ENCODE measurements around the gene KBTBD4. TPM values are rescaled to one million over a fixed set of nuclear protein-coding genes. Genes with fewer than 3 reads are reported as not detected.

KBTBD4 gene
- total and polyA plus RNA-seq, 2 of the 8 experiments (the other 6 are each of a cell fraction or from before 2014, with no cell fraction given) = 12.0 to 19.5 TPM

DNA sequence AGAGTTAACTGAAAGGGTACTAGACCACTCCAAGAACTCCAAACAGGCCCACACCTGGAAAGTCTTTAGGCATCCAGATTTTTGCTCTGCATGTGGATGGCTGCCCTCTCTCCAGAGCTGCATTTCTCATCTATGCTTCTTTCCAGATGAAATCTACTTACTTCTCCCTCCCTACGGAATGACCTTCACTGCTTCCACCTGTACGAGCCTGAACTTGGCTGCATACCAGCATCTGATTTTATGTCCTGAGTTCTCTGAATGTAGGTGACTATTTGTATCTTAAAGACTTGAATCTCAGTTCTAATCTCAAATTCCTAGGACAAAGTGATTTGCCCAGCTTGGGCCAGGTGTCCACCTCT lies 39.1 kb downstream of the KBTBD4 start:
- Histone ChIP-seq H3K23ac (ENCODE audit: insufficient read length) (no peak overlapping the region), H2AK5ac (ENCODE audit: low read depth, low read length) (no peak overlapping the region), H3K4ac (replicated peaks; ENCODE audit: insufficient read length, low read depth, low read length) (no peak overlapping the region), H3K56ac (replicated peaks; ENCODE audit: insufficient read length, low read depth, low read length) (no peak overlapping the region), H2BK120ac (replicated peaks; ENCODE audit: low read depth, low read length) (no peak overlapping the region), H2BK15ac (ENCODE audit: low read length) (no peak overlapping the region), H3K9ac (replicated peaks in 1 of 4; ENCODE audit: extremely low read depth in 1 of 4, low read depth in 3 of 4, low read length in 3 of 4) (no peak overlapping the region), H3K14ac (ENCODE audit: insufficient read length) (no peak overlapping the region), H4K20me1 (replicated peaks in 1 of 2; ENCODE audit: control insufficient read depth in 1 of 2, insufficient read depth in 2 of 2, low read length in 2 of 2) (peaks cover 33 to 36% of the 10 kb centered on the region in 2 experiments), H3K79me2 (ENCODE audit: control insufficient read depth in 1 of 2, insufficient read depth in 2 of 2, low read length in 2 of 2) (peaks cover 59 to 99% of the 10 kb centered on the region in 2 experiments), H4K8ac (ENCODE audit: extremely low read depth, insufficient read depth, low read length) (no peak overlapping the region), H3K4me1 (replicated peaks in 1 of 4; ENCODE audit: control insufficient read depth in 3 of 4, insufficient read depth in 4 of 4, low read length in 3 of 4) (peaks cover 0 to 10% (median 4%) of the 10 kb centered on the region in 4 experiments; a peak in 5 of 7 replicates), H2AFZ (ENCODE audit: low read length) (no peak overlapping the region), H3K79me1 (ENCODE audit: low read depth, low read length) (peaks cover 4% of the 10 kb centered on the region), H4K5ac (ENCODE audit: insufficient read length, low read depth, low read length) (no peak overlapping the region), H2BK5ac (ENCODE audit: low read depth, low read length) (no peak overlapping the region), H4K91ac (replicated peaks; ENCODE audit: insufficient read length, low read length) (no peak overlapping the region), H3K23me2 (ENCODE audit: low read depth, low read length) (no peaks in the 10 kb centered on the region), H3K27me3 (replicated peaks in 1 of 4; ENCODE audit: control insufficient read depth in 3 of 4, extremely low read depth in 1 of 4, insufficient read depth in 3 of 4, low read length in 3 of 4) (no peaks in the 10 kb centered on the region), H3K18ac (ENCODE audit: extremely low read depth, low read length) (no peak overlapping the region), H2BK20ac (ENCODE audit: low read length) (no peak overlapping the region), H3K4me2 (ENCODE audit: insufficient read depth in 1 of 2, low read depth in 2 of 2, low read length in 2 of 2) (peak overlapping the region in 1 of 2 experiments; percentile 30; a peak in 1 of 4 replicates), H3K4me3 (ENCODE audit: extremely low read depth in 1 of 4, insufficient read depth in 2 of 4, low read depth in 3 of 4, low read length in 4 of 4) (no peak overlapping the region), H3K9me3 (ENCODE audit: insufficient read depth in 2 of 2, low read depth in 1 of 2, low read length in 1 of 2) (no peaks in the 10 kb centered on the region), H2BK12ac (ENCODE audit: low read depth, low read length) (no peak overlapping the region), H3K27ac (ENCODE audit: low read depth, low read length) (no peak overlapping the region), H3K36me3 (ENCODE audit: control insufficient read depth in 2 of 4, insufficient read depth in 4 of 4, low read length in 3 of 4) (peaks cover 0 to 4% (median 0%) of the 10 kb centered on the region in 4 experiments; a peak in 2 of 8 replicates)
- WGBS, 2 experiments (ENCODE audit: extremely low coverage in 1 of 2, insufficient coverage in 1 of 2, insufficient read length in 1 of 2, insufficient replicate concordance in 2 of 2, low coverage in 1 of 2, low lambda C conversion rate in 2 of 2, missing lambda C conversion rate in 1 of 2) = 80% methylated on average over 2 of the region's 2 CpGs; no CpG with 5 or more reads in 1 of the 2 experiments
- CTCF ChIA-PET (ENCODE audit: partially characterized antibody) = interaction anchor here (0.9 to 5.3 kb wide), 5 partner anchors 8 to 77 kb away, joined by 3 to 25 read pairs (median 4); partner anchors contain the start of gene CELF1
- FAIRE-seq = no peak
- POLR2A ChIA-PET (ENCODE audit: partially characterized antibody) = interaction anchor here (0.6 to 8.8 kb wide), 7 partner anchors 8 to 38 kb away, joined by 3 to 65 read pairs (median 3); partner anchors contain the start of genes CELF1, KBTBD4, NDUFS3 and PTPMT1
- no peak for DNase-seq (ENCODE audit: low read depth in 1 of 2, low spot score in 2 of 2)
- TF ChIP-seq BACH1 (IDR thresholded peaks at IDR 0.05; ENCODE audit: low read length) = no peak
